ENCODE measurements around the gene TSC2. TPM values are rescaled to one million over a fixed set of nuclear protein-coding genes. Genes with fewer than 3 reads are reported as not detected.

TSC2 gene
- total and polyA plus RNA-seq, 2 of the 13 experiments (the other 11 are each of a cell fraction or from before 2014, with no cell fraction given): 19.6 to 40.4 TPM

GRCh38 chr16:2009791-2010510, 37.8 kb upstream of the TSC2 start, which contains the start of gene ZNF598 (continued):
- TF ChIP-seq ZNF577 (CRISPR knock-in tag; IDR thresholded peaks at IDR 0.05; ENCODE audit: borderline replicate concordance, low read depth) (no peak), GATAD1 (CRISPR knock-in tag; IDR thresholded peaks at IDR 0.05) (peak; percentile 89), HMG20B (CRISPR knock-in tag; conservative IDR thresholded peaks at IDR 0.05) (no peak), ESRRA (CRISPR knock-in tag; IDR thresholded peaks at IDR 0.05; ENCODE audit: low read depth) (no peak; the same call in none of the 2 replicates), CEBPB (IDR thresholded peaks at IDR 0.05; ENCODE audit: borderline replicate concordance, low read depth, low read length) (no peak), JARID2 (CRISPR knock-in tag; IDR thresholded peaks at IDR 0.05; ENCODE audit: insufficient replicate concordance) (peak; percentile 20), ZNF598 (CRISPR knock-in tag; IDR thresholded peaks at IDR 0.05; ENCODE audit: borderline replicate concordance) (0 out of 2 replicates have a peak, but pooled peaks have one; percentile 71), ZNF709 (CRISPR knock-in tag; IDR thresholded peaks at IDR 0.05) (peak; percentile 87), HBP1 (CRISPR knock-in tag; IDR thresholded peaks at IDR 0.05; ENCODE audit: low read depth) (no peak), POLR2AphosphoS2 (IDR thresholded peaks at IDR 0.05; ENCODE audit: low read depth, low read length) (no peak), ZSCAN12 (CRISPR knock-in tag; IDR thresholded peaks at IDR 0.05) (no peak), USF2 (IDR thresholded peaks at IDR 0.05; ENCODE audit: low read depth, low read length) (no peak), USF2 (CRISPR knock-in tag; IDR thresholded peaks at IDR 0.05; ENCODE audit: borderline replicate concordance) (no peak), ZNF207 (IDR thresholded peaks at IDR 0.05; ENCODE audit: borderline replicate concordance) (no peak), ZFP62 (CRISPR knock-in tag; IDR thresholded peaks at IDR 0.05) (no peak), RARG (CRISPR knock-in tag; IDR thresholded peaks at IDR 0.05; ENCODE audit: low read depth) (no peak), ZFP37 (CRISPR knock-in tag; IDR thresholded peaks at IDR 0.05; ENCODE audit: borderline replicate concordance) (no peak), ZNF777 (CRISPR knock-in tag; IDR thresholded peaks at IDR 0.05) (no peak), PRPF4 (IDR thresholded peaks at IDR 0.05; ENCODE audit: low read depth, low read length, poor library complexity, severe bottlenecking) (no peak), TFE3 (CRISPR knock-in tag; IDR thresholded peaks at IDR 0.05) (no peak), ZNF121 (CRISPR knock-in tag; IDR thresholded peaks at IDR 0.05) (no peak), PRDM15 (CRISPR knock-in tag; IDR thresholded peaks at IDR 0.05) (no peak)
